Left hindlimb (tissue), 1 donor: ENCODE measurements around the gene ZBTB11.
"Not testable (repeated sequence)": the region's sequence is repeated elsewhere in the genome, so short reads cannot be mapped to it uniquely, and the experiment has no call there.

Experiments used
- DNase-seq: peaks from one replicate; pipeline ENCODE4 v3.0.0-alpha.2; 2018

ZBTB11 gene

DNA sequence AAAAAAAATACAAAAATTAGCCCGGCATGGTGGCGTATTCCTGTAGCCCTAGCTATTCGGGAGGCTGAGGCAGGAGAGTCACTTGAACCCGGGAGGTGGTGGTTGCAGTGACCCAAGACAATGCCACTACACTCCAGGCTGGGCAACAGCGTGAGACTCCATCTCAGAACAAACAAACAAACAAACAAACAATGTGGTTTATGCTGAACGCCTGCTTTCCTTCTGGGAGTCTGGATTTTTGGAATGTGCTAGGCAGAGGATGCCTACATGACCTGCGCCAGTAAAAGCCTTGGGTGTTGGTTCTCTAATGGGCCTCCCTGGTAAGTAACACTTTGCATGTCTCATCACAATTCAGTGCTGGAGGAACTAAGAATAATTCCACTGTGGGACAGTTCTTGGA is 59.5 kb downstream of the ZBTB11 start:
- DNase-seq: no peak

DNA sequence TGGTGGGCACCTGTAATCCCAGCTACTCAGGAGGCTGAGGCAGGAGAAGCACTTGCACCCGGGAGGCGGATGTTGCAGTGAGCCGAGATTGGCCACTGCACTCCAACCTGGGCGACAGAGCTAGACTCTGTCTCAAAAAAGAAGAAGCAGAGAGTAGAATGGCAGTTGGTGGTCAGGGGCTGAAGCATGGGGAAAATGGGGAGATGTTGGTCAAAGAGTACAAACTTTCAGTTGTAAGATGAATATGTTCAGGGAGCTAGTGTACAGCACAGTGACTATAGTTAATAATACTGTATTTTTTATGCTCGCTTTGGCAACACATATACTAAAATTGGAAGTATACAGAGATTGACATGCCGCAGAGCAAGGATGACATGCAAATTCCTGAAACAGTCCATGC is 61.4 kb downstream of the ZBTB11 start:
- DNase-seq: no peak

DNA sequence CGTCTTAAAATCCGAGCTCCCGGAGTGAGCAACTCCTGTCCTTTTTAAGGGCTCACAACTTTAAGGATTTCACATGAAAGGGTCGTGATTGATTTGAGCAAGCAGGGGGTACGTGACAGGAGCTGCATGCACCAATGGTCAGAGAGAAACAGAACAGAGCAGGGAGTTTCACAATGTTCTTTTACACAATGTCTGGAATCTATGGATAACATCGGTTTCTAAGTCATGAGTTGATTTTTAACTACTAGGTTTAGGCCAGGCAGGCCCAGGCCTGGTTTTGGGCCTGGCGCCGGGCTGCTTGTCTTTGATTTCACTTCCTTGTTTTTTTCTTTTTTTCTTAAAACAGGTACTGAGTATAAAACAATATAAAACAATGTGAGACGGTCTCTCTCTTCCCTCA is 63.9 kb downstream of the ZBTB11 start:
- DNase-seq: not testable (repeated sequence)

DNA sequence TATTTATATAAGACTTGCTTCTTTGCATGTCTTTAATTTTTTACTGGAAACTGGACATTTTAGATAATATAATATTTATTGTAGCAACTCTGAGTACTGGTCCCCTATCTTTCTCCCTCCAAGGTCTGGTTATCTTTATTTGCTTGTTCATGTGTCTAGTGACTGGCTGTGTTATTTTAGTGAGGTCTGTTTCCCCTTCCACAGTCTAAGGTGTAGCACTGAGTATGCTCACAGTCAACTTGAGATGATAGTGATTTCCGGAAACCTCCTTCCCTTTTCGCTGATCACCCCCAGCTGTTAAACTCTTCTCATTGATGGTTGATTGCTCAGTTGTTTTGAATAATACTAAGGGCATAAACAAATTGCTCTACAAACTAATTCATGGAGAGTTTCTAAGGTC is 65.9 kb downstream of the ZBTB11 start:
- DNase-seq: no peak

DNA sequence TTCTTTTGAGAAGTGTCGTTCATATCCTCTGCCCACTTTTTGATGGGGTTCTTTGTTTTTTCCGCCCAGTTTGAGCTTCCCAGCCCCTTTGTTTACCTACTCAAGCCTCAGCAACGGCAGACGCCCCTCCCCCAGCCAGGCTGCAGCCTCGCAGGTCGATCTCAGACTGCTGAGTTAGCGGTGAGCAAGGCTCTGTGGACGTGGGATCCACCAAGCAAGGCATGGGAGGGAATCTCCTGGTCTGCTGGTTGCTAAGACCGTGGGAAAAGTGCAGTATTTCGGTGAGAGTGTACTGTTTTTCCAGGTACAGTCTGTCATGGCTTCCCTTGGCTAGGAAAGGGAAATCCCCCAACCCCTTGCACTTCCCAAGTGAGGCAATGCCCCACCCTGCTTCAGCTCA is 71.5 kb downstream of the ZBTB11 start:
- DNase-seq: not testable (repeated sequence)

DNA sequence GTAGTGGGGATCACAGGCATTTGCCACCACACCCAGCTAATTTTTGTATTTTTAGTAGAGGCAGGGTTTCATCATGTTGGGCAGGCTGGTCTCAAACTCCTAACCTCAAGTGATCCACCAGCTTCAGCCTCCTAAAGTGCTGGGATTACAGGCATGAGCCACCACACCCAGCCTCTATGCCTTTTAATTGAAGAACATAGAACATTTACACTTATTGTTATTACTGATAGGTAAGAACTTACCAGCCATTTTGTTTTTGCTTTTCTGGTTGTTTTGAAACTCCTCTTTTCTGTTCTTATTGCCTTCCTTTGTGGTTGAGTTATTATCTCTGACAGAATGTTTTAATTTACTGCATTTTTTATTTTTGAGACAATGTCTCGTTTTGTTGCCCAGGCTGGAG is 73.7 kb downstream of the ZBTB11 start:
- no peak for DNase-seq

DNA sequence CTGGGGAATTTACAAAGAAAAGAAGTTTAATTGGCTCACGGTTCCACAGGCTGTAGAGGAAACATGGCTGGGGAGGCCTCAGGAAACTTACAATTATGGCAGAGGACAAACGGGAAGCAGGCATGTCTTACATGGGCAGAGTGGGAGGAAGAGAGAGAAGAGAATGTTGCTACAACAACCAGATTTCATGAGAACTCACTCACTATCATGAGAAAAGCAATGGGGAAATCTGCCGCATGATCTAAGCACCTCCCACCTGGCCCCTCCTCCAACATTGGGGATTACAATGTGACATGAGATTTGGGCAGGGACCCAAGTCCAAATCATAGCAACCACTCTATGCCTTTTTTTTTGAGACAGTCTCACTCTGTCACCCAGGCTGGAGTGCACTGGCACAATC is 74.2 kb downstream of the ZBTB11 start:
- no peak for DNase-seq
